ENCODE data around the gene ENTREP1.
A peak's percentile ranks its signal among the peaks of the same experiment; 100 is the strongest.
"Not testable (repeated sequence)": the region's sequence is repeated elsewhere in the genome, so short reads cannot be mapped to it uniquely, and the experiment has no call there.

The ENTREP1 gene

GRCh38 chr9:69370430-69370829 lies 45.4 kb downstream of the ENTREP1 start:
- DNase-seq: no peak

GRCh38 chr9:69371001-69371400 lies 46.0 kb downstream of the ENTREP1 start:
- DNase-seq: no peak

DNA sequence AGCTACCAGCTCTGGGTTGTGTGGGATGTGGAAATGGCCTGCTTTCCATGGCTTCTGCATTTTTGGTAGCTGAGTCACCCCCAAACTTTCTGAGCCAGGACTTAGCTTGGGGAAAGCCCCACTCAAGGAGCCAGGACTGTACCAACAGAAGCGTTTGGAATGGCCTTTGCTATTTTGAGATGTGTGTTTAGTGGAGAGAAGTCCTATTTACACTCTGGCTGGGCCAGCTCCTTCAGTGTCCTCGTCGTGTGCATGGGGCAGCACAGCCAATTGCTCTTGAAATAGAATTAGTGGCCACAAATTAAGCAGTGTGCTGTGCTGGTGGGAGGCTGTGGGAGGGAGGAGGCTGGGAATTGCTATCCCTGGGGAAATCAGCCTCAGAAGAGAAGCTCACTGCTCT lies 51.6 kb downstream of the ENTREP1 start:
- DNase-seq: peak; percentile 93

DNA sequence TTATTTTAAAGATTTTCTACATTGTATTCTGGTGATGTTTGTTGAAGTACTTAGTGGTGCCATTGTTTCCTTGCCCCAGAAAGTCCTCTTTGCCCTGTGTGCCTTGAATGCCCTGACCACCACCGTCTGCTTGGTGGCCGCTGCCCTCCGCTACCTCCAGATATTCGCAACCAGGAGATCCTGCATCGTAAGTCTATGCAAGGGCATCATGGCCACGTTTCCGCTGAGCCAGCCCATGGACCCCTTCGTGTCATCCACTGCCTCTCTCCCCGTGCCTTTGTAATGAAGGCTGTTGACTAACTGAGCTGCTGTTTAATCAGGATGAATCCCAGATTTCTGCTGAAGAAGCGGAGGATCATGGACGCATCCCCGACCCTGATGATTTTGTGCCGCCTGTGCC lies 52.3 kb downstream of the ENTREP1 start:
- DNase-seq: no peak

- no peak for DNase-seq
Observed at GRCh38 chr9:69377981-69378380, 53.0 kb downstream of the ENTREP1 start.

- DNase-seq: peak; percentile 61
Observed at GRCh38 chr9:69379270-69379982, 54.4 kb downstream of the ENTREP1 start.

GRCh38 chr9:69380301-69380700 lies 55.3 kb downstream of the ENTREP1 start:
- DNase-seq: no peak

GRCh38 chr9:69380811-69381210 lies 55.8 kb downstream of the ENTREP1 start:
- peak; percentile 58 for DNase-seq

DNA sequence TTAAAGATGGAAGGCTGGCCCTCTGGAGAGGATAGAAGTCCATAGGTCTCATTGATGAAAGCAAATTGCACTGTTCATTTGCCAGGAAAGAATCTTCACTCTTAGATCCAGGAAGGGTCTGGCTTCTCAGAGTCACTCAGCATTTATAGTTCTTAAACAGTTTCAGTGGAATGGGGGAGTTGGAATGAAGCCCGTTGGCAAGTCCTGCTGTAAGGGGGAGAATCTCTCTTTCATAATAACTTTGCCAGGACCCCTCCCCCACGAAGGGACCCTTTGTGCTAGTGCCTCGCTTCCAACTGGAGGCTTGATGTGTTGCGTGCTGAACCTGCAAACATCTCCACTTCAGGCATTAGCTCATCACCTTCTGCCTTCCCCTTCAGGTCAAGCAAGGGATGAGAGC lies 57.1 kb downstream of the ENTREP1 start:
- DNase-seq: no peak

DNA sequence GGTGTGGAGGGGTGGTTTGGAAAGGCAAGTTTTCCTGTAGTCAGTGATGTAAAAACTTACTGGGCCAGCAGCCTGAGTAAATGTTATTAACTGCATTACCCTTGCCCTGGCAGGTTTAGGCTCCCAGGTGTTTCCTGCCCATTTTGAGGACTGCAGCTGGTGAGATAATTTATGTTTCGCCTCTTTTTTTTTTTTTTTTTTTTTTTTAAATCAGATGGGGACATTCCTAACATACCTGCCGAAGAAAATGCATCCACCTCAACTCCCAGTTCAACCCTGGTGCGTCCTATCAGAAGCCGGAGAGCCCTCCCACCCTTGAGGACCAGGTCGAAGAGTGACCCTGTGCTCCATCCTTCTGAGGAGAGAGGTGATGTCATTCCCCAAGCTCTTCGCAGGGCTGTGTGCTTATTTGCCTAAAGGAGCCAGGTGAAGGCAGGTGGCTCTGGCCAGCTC lies 60.6 kb downstream of the ENTREP1 start:
- DNase-seq: no peak

- DNase-seq: no peak
Observed at GRCh38 chr9:69386651-69387050, 61.6 kb downstream of the ENTREP1 start.

- no peak for DNase-seq
Observed at GRCh38 chr9:69388596-69388995, 63.6 kb downstream of the ENTREP1 start.

DNA sequence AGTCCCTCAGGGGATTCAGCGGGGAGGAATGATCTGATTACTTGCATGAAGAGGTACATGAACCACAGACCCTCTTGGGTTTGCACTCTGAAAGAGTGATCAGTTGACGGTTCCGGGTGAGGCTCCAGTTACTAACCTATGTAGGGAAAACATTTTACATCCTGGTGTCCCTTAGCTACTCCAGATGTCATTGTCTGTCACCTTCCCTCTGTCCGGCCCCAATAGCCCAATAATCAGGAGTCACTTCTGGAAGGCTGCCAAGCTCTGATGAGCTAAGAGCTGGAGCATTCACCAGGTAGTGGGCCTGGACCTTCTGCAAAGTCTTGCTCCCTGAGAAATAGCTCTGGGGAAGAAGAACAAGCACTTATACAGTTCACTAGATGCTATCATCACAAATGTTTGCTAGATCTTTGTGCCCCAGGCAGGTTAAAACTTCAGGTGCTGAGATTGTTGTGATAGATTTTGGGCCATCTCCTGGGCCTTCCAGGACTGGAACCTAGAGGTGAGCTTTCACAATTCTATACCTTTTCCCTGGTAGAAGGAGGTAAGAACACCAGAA lies 64.5 kb downstream of the ENTREP1 start:
- no peak for DNase-seq

GRCh38 chr9:69391487-69391886 lies 66.5 kb downstream of the ENTREP1 start:
- no peak for DNase-seq

DNA sequence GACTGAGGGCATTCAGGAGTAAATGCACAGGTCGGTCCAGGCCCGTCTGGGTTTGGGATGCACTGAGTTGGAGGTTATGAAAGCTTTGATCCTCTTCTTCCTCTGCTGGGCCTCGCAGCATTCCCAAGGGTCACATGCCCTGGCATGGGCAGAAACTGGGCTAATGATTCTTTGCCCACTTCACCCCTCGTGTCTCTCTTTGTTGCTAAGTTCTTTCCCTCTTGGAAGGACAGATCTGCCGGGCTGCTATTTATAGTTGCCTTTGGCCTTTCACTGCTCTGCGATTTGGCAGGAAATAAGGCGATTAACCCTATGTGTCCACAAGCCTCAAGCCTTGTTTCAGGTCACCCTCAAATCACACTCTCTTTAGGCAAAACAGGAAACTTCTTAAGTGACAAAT lies 66.9 kb downstream of the ENTREP1 start:
- no peak for DNase-seq

GRCh38 chr9:69392826-69393225 lies 67.8 kb downstream of the ENTREP1 start:
- DNase-seq: no peak

DNA sequence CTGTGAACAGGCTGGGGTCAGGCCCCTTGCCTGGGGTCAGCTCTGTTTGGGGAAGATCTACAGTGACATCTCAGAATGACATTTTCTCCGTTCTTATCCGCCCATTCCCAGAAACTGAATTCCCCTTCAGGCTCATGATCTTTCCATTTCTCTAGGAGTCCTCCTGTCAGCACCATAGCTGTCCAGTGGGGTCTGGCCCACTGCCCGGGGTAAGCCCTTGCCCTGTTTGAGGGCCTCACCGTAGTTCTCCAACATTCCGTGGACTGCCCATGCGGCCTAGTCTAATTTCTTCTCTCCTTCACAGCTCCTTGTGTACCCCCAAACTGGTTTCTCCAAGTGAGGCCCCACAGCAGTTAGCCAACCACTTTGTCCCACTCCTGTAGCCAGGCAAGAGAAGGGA lies 68.4 kb downstream of the ENTREP1 start:
- no peak for DNase-seq

- DNase-seq: no peak
Observed at GRCh38 chr9:69395718-69396117, 70.7 kb downstream of the ENTREP1 start.

GRCh38 chr9:69396759-69397158 lies 71.7 kb downstream of the ENTREP1 start:
- DNase-seq: no peak

DNA sequence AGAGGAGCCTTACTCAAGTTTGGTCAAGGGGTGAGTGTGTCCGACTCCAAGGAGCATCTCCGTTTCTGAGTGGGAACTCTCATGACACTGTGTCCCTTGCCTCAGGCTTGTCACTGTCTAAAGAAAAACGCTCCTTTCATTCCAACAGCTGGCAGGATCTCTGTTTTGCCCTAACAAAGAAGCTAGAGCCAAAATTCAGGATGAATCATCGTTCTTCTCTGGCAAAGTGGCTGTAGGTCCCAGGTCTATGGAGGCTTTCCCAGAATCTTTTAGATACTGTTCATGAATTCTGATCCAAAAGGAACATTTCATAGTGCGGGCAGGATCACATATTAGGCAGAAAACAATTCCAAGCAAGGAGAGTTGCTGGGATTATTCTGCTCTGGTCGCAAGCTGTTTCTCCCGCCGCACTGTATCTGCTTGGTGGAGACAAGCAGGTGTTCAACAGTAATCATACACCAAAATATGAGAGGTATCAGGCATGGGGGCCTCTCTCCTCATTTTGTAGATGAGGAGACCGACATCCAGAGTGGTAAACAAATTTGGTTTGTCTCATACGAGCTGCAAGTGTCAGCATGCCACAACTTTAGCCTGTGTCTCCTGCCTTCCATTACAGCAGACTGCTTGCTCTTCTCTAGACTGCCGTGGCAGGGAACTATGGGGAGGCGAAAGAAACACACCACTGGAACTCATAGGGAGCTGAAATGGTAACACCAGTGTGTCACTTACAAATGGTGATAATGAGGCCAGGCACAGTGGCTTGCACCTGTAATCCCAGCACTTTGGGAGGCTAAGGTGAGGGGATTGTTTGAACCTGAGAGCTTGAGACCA lies 72.6 kb downstream of the ENTREP1 start:
- no peak for DNase-seq

DNA sequence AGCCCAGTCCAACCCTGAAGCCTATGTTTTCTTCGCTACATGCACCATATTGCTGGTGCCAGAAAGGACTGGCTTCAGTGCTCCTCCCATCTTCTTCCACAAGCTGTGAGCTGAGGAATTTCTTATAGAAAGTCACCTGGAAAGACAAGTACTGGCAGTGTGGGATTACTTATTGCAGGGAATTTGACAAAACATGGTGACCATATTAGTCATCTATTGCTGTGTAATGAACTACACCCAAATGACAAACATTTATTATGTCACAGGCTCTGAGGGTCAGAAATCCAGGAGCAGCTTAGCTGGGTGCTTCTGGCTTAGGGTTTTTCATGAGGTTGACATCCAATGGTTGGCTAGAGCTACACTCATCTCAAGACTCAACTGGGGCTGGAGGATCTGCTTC lies 75.5 kb downstream of the ENTREP1 start:
- DNase-seq: no peak

DNA sequence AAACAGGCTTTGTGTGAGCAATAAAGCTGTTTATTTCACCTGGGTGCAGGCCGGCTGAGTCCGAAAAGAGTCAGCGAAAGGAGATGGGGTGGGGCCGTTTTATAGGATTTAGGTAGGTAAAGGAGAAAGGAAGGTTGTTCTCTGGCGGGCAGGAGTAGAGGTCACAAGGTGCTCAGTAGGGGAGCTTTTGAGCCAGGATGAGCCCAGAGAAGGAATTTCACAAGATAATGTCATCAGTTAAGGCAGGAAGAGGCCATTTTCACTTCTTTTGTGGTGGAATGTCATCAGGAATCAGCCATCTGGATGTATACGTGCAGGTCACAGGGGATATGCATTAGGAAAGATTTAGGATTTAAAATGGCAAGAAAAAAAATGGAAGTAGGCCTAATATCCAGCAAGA lies 84.9 kb downstream of the ENTREP1 start:
- not testable (repeated sequence) for DNase-seq

GRCh38 chr9:69411246-69411645 lies 86.2 kb downstream of the ENTREP1 start:
- DNase-seq: no peak

All from fibroblast of skin of abdomen (primary cell).